Activated CD4-positive, alpha-beta T cell treated with anti-CD3 and anti-CD28 coated beads for 24 hours (primary cell): ENCODE data around the gene TNFRSF18.

Source experiments
- DNase-seq, 2 donors: peaks; one replicate each; pipeline ENCODE4 v3.0.0-alpha.2; 2020; ENCODE audit warnings: low read depth in 2 of 2

Gene TNFRSF18

DNA sequence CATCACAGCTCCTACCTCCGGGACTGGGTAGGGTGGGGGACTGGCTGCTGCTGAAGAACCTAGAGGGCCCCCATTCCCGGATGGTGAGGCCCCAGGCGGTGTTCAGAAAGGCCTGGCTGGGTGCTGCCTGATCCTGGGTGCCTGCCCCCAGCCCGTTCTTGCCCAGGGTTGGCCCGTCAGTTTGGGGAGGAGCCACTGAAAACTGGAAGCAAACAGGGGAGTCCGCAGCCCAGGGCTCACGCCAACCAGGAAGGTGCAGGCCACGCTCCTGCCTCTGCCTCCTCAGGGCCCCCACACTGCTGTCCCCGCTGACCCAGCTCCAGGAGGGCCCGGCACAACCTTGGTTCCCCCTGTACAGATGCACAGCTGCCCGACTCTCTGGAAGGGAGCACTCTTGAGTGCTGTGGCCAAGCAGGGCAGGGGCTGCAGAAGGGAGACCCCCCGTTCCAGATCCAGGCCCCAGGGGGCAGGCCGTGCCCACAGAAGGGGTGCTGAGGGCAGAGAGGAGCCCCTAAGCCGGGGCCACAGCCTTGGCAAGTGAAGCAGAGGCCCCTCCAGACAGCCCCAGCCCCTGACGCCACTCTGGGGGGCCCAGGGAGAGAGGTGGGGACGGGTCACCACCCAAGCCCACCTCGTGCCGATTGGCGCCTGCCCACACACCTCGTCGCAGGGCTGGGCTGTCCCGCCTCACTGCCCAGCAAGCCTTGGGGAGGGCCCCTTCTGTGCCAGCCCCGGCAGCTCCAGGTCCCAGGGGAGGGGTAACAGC lies 34.6 kb upstream of the TNFRSF18 start:
- DNase-seq: no peak

DNA sequence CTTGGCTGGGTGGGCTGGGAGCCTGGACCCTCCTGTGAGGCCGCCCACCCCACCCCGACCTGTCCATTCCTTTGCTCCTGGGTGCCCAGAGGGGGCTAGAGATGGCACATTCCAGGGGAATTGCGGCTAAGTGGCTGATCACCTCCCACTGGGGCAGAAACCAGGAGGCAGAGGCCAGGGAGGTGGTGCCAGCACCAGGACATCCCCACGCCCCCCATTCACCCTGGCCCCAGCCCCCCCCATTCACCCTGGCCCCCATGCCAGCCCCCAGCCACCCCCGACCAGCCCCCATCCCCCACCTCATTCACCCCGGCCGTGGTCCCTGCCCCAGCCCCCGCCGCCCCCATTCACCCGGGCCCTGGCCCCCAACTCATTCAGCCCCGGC lies 33.9 kb upstream of the TNFRSF18 start:
- DNase-seq: no peak

DNA sequence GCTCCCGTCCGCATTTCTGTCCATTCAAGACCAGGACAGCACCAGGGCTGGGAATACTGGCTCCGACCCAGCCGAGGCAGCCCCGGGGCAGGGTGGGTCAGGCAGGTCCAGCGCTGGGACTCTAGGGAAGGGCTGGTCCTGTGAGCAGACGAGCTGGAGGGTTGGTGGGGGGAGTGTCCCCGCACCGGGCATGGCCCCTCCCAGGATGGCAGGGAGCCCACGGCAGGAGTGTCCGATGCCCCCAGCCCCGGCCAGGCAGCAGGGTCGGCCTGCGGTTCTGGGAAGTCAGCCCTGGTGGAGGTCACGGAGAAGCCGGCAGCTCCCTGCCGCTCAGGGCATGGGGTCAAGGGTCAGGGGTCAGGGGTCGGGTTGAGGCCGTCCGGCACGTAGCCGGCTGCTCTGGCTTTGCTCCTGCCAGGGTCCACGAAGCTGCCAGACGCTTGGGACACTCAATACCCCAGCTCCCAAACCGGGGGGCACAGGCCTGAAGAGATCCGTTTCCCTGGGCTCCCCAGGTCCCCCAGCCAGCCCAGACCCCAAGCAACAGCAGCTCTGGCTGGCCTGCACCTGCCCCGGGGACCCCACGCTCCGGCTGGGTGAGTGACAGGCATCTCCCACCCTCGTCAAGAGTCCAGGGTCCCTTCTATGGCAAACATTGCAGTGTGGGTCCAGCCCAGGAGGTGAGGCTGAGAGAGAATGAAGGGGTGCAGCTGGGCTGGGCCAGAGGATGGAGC lies 33.4 kb upstream of the TNFRSF18 start:
- no peak for DNase-seq

DNA sequence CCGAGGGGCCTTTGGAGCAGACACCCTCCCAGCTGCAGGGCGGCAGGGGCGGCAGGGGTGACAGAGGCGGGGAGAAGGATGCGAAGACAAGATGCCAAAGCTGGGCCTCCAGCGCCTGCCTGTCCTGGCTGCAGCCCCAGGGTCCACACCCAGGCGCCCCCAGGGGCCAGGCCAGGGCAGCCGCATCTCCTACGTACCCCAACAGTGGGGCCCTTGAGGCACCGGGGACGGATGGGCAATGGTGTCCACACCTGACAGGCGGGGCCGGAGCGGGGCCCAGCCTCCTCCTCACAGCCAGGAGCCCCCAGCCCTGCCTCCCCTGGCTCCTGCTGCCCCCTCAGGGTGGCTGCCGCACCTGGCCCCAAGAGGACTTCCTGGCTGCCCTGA lies 32.8 kb upstream of the TNFRSF18 start:
- DNase-seq: no peak

DNA sequence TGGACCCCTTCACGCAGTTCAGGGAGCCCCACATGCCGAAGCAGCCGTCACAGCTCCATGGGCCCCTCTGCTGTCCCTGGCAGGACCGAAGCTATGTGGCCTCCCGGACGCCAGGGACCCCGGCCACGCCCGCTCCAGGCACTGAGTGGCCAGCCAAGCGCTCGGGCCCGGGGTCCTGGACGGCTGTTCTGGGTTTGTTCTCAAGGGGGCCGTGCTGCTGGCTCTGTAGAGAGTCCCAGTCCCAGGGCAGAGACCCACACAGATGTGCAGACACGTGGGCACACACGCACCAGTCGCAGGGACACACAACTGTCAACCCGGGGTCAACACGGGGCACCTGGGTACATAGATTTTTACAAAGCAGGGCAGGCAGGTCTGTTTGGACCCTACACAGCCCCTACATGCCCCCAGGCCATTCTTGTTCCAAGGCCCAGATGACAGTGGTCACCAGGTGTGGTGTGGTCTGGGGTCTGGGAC lies 32.3 kb upstream of the TNFRSF18 start:
- DNase-seq: no peak

DNA sequence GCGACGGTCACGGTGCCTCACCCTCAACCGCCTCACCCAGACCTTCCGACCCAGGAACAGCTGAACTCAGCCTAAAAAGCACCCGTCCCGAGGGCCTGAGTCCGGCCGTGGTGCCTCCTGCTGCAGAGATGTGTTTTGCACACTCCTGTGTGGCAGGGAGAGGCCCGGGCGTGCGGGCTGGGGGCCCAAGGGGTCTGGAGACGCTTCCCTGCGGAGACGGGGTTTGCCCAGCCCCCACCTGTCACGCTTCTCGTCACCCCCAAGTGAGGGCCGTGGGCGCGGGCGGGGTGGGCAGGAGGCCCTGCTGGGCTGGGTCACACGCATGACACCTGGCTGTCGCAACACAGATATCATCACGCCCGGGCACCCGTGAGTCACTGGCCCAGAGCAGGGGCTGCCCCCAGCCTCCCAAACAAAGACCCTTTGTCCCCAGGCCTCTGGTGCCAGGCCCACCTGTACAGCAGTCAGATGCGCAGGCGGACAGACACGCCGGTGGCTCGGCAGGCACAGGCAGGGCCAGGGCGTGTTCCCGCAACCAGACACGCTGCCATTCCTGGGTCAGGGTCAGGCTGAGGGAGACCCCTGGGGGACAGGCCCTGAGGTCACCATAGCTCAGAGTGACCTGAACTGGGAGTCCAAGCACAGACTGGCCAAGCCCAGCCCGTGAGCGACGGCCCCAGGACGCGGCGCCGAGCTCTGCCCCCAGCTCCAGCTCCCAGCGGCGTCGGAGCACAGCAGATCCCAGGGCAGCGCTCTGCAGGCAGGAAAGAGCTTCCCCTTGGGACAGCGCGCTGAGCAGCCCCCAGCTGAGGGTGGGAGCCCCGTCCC lies 31.7 kb upstream of the TNFRSF18 start:
- DNase-seq: no peak

DNA sequence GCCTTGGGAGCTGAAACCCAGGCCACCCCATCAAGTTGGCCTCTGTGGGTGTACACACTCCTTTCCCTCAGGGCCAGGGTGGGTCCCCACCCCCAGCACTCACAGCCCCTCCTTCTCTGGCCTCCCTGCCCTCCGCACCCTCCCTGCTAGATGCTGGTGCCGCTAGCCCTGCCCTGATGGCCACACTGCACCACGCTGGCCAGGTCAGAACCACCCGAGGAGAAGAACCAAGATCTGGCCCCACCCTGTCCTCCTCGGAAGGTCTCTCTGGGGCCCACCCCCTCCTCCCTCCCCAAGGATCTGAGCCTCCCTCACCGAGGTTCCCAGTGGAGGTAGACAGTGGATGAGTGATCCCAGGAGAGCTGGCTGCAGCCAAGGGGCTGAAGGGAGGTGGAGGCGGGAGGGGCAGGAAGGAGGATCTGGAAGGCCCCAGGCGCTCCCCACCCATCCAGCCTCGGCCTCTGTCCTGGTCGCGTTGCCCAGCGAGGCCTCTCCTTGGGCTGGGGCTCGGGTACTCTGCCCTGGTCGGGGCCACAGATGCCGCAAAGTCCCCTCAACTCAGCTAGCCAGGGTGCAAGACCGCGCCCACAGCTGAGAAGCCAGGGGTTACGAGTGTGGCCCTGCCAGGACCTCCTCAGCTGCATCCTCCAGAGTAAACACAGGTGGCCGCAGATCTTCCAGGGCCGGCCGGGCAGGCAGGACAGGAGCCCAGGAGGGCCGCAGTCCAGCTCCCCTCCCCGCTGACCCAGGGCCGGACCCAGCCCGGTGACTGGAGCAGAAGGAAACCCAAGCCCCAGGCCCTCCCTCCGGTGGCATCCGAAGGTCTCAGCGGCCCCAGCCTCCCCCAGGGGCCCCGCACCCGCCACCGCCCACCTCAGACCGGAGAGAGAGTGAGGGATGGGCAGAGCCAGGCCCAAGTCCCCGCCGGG lies 30.8 kb upstream of the TNFRSF18 start:
- no peak for DNase-seq

DNA sequence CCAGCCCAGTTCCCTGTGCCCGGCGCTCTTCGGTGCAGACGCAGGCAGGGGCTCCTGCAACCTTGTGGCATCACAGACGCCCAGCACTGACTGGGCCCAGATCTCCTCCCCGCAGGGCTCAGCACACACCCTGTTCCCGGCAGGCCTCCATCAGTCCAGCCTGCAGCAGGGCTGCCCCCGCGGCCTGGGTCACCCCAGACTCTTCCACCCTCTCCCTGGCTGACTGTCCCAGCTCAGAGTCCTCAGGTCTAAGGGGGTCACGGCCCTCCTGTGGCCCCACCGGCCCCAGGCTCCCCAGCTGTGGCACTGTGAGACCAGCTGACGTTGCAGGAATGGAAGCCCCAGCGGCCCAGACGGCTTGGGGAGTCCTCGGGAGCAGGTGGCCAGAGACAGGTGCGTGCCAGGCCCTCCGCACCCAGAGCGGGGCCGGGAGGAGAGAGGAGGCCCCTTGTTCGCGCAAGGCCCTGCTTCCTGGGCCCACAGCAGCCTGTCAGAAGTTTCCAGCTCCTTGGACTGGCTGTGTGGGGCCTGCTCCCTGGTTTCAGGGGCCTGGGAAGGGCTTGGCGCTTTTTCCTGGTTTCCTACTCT lies 29.9 kb upstream of the TNFRSF18 start:
- no peak for DNase-seq

DNA sequence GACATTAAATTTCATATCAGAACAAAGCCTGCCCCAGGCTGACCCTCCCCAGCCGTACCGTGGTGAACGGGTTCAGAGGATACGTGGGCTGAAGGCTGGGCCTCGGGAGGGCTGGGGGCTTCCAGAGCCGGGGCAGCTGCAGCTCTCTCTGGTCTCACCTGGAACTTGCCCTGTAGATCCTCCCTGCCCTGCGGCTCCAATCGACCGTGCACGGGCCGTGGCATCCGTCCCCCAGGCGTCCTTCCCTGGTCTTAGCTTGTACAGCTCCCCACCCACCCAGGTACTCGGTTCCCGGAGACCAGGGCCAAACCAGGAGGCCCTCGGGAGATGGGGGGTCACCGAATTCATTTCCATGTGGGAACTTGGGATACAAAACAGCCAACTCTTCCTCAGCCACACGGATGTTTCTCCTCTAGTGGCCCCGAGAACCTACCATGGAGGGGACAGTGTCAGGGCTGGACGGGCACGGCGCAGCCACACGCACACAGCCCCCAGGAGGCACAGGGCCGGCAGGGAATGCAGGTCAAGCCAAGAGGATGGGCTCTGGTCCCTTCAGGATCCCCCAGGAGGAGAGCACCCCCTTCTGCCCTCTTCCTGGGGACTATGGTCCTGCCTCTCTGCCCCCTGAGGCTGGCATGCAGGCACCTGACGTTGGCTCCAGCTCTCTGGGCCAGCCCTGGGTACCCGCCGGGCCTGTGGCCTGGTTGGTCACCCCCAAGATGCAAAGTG lies 28.8 kb upstream of the TNFRSF18 start:
- no peak for DNase-seq

DNA sequence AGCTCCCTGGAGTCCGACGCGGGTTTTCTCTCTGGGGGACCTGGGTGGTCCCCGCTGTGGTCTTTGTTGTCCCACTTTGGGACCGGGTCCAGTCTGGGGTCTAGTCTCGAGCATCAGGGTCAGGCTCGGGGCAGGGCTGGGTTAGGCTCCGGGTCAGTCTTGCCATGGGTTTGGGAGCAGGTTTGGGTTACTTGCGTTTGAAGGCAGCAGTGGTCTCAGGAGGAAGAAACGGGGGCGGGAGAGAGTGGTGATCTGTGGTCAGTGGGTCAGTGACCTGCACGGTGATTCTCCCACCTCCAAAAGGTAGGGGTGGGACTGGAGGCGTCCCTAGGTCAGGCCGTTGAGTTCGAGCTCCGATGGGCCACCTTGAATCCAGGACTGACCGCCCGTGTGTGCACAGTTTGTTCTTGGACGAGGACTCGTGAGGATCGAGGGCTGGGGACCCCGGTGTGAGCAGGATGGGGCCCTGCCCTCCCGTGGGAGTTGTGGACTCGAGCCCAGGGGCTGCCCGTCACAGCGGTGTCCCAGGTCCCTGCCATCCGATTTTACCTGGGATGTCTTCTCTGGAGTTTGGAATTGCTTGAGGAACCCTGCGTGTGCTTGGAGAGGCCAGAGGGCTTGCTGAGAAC lies 27.9 kb upstream of the TNFRSF18 start:
- DNase-seq: no peak

DNA sequence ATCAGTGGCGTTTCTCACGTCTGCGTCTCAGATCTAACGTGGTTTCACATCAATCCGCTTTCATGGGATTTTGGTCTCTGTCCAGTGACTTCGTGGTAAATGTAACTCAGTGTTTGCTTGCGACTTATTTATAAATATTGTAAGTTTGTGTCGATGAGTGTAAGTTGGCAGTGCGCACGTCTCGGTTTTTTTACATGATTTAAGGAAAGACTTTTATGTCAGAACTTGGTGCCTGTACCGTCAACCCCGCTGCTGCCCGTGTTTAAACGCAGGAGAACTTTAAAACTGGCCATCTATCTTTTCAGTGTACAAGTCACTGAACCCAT lies 27.1 kb upstream of the TNFRSF18 start:
- no peak for DNase-seq

DNA sequence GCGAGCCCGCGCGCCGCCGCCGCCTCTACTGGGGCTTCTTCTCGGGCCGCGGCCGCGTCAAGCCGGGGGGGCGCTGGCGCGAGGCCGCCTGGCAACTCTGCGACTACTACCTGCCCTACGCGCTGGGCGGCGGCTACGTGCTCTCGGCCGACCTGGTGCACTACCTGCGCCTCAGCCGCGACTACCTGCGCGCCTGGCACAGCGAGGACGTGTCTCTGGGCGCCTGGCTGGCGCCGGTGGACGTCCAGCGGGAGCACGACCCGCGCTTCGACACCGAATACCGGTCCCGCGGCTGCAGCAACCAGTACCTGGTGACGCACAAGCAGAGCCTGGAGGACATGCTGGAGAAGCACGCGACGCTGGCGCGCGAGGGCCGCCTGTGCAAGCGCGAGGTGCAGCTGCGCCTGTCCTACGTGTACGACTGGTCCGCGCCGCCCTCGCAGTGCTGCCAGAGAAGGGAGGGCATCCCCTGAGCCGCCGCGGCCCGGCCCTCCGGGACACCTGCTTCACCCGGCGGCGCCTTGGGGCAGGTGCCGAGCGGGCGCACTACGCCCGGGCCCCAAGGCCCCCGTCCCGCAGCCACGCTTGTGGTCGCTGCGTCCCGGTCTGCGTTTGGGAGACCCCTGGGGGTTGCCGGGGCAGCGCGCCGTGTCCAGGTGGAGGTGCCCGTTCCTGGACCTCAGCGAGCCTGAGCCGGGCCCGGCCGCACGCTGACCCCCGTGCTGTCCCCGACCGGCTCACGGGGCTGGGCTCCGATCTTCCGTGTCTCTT lies 26.6 kb upstream of the TNFRSF18 start:
- no peak for DNase-seq

DNA sequence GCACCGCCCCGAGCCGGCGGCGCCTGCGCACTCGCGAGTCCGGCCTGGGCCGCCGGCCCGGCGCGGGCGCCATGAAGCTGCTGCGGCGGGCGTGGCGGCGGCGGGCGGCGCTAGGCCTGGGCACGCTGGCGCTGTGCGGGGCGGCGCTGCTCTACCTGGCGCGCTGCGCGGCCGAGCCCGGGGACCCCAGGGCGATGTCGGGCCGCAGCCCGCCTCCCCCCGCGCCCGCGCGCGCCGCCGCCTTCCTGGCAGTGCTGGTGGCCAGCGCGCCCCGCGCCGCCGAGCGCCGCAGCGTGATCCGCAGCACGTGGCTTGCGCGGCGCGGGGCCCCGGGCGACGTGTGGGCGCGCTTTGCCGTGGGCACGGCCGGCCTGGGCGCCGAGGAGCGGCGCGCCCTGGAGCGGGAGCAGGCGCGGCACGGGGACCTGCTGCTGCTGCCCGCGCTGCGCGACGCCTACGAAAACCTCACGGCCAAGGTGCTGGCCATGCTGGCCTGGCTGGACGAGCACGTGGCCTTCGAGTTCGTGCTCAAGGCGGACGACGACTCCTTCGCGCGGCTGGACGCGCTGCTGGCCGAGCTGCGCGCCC lies 25.9 kb upstream of the TNFRSF18 start, which contains the start of gene B3GALT6:
B3GALT6 (plus strand) TSS at position 30 of the 588 bp plus-strand sequence; CDS start at position 72, 42 bp downstream.
- no peak for DNase-seq

DNA sequence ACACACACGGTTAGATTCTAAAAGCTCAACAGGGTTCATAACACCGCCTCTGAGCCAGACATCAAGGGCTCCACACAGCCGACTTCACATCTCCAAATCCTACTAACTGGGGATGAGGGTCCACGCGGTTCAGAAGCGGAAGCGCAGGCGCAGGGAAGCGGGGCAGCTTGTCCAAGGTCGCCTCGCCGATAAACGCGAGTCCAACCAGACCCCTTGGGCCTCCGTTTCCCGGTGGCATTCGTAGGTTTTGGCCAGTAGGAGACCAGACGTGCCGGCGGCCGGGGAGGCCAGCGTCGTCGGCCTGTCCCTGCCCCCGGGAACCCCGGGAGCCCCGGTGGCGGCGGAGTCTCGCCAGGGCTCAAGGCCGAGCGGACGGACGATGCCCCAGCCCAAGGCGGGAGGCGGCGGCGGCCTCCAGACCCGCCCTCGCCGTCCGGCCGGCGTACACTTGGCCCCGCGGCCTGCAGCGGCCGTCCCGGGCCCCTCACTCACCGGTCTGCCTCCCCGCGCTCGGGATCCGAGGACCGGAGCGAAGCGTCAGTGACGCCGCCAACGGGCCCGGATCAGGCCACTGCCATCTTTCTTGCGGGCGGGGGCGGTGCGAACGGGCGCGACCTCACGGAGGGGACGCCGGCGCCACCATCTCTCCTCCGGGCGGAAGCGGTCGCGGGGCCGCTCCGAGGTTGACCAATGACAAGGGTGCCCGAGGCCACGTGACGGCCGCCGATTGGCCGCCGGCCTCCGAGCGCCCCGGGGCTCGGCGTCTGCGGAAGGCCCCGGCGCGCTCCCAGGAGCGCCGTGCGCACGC lies 25.2 kb upstream of the TNFRSF18 start, which contains the start of gene SDF4:
SDF4 (minus strand) TSS at position 602 of the 808 bp plus-strand sequence. CDS start 3,229 bp downstream, outside the sequence.
- DNase-seq: peak; percentile 94 to 95

DNA sequence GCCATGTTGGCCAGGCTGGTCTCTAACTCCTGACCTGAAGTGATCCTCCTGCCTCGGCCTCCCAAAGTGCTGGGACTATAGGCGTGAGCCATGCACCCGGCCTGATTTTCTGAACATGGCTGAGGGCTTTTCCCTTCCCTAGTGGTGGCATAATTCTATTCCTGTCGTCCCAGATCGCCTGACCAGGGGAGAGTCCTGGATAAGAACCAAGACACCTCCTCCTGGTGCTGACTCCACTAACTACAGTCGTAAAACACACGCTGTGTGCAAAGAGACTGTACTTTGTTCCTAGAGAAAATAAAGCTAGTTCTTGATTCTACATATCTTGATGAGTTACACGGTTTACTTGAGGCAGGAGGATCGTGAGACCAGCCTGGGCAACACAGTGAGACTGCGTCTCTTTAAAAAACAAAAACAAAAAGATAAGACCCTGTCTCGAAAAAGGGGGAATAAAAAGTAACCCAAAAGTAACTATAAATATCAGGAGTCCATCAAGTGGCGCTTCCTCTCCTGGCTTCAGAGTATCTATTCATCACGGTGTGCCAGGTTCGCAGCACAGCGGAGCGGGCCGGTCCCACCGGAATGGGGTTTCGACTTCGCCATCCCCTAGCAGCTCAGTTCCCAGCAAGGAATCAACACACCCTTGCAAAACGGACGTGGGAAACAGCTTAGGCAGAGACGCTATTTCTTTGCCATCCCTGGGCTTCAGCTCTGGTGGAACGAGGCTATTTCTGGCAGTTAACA lies 24.4 kb upstream of the TNFRSF18 start:
- no peak for DNase-seq

DNA sequence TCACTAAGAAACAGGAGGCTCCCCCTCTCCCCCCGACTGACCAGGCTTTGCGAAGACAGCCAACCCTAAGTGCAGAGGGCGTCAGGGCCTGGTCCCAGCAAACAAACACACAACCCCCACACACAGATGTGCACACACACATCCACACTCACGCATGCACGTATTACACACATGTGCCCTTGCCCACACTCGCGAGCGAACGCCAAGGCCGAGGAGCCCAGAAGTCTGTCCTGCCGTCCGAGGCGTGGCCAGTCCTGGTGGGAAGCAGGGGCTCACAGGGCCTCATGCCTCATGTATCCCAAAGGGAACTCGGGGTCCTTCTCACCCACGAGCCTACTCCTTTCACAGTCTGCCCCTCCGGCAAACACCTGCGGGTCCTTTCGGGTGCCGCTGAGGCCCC lies 23.4 kb upstream of the TNFRSF18 start:
- no peak for DNase-seq
